HCT116 (cell line): ENCODE measurements around the gene KLHL6. TPM values are rescaled to one million over a fixed set of nuclear protein-coding genes. Genes with fewer than 3 reads are reported as not detected.
A peak's percentile ranks its signal among the peaks of the same experiment; 100 is the strongest.

Source experiments
- ATAC-seq: fragments of 200-7000 bp; cut with Tn5 transposase; 2 replicates; pipeline ENCODE4 v1.9.1; 2020; ENCODE audit warnings: mild to moderate bottlenecking, moderate library complexity
- BruUV-seq: library from RNA; stranded (reverse); fragments of 400-500 nt; replicated peaks from 2 replicates; lab custom pipeline; 2021; lab: Mats Ljungman, UMichigan
- CTCF ChIA-PET: fragments of 300-600 bp; sonication (Branson Sonifier 250); formaldehyde crosslinking; loops from one replicate; lab custom pipeline; 2021; ENCODE audit warnings: antibody characterized with exemption; lab: Charles Lee
- POLR2A ChIA-PET: fragments of 300-600, 350-600 bp; sonication (Branson Sonifier 250); formaldehyde crosslinking; loops from one replicate; lab custom pipeline; 2021; ENCODE audit warnings: antibody characterized with exemption; lab: Charles Lee
- RAD21 ChIA-PET, 2 experiments: fragments of 300-600 bp; sonication (Branson Sonifier 250); formaldehyde crosslinking; loops; one replicate each; lab custom pipeline; 2023; ENCODE audit warnings: low total read pairs in 2 of 2; ENCODE audit not compliant: uncharacterized antibody in 2 of 2, unreplicated experiment in 2 of 2, low non-redundant PET in 1 of 2; lab: Charles Lee
- DNase-seq: peaks from one replicate; pipeline ENCODE4 v3.0.0-alpha.2; 2010; ENCODE audit warnings: low read depth, low spot score
- H2AFZ ChIP-seq: fragments of 200-600 bp; shearing (Covaris generic), sonication (generic); 2 replicates; pipeline ENCODE4 v1.6.1; 2017; ENCODE audit warnings: low read depth, mixed run types, mixed read lengths, antibody characterized with exemption, low read length; ENCODE audit not compliant: poor library complexity, severe bottlenecking
- H3K27ac ChIP-seq: 2 replicates; pipeline ENCODE4 v1.5.1; 2012; ENCODE audit warnings: low read depth, low read length
- H3K27me3 ChIP-seq: fragments of 200-600 bp; sonication (generic); 2 replicates; pipeline ENCODE4 v1.6.1; 2016; ENCODE audit warnings: mixed run types, low read length, mixed read lengths; ENCODE audit not compliant: insufficient read depth
- H3K36me3 ChIP-seq, 2 experiments: fragments of 200-500 bp in 1 of 2; fragments of 200-600 bp in 1 of 2; sonication (Bioruptor generic) in 1 of 2; sonication (generic) in 1 of 2; 2 replicates each; pipeline versions ENCODE4 v1.5.1 to v1.6.1; 2014 to 2016; ENCODE audit warnings: low read length in 2 of 2, inconsistent platforms in 1 of 2, mixed read lengths in 1 of 2, mixed run types in 1 of 2; ENCODE audit not compliant: insufficient read depth in 2 of 2, control insufficient read depth in 1 of 2
- H3K4me1 ChIP-seq, 2 experiments: fragments of 200-600 bp in 1 of 2; sonication (generic) in 1 of 2; 2 replicates each; pipeline versions ENCODE4 v1.5.1 to v1.6.1; 2012 to 2017; ENCODE audit warnings: low read length in 2 of 2, inconsistent platforms in 1 of 2, mild to moderate bottlenecking in 1 of 2, mixed read lengths in 1 of 2, mixed run types in 1 of 2, moderate library complexity in 1 of 2; ENCODE audit not compliant: insufficient read depth in 2 of 2, control insufficient read depth in 1 of 2
- H3K4me2 ChIP-seq: fragments of 200-600 bp; sonication (generic); 2 replicates; pipeline ENCODE4 v1.6.1; 2017; ENCODE audit warnings: mixed run types, low read length, mixed read lengths
- H3K4me3 ChIP-seq, 2 experiments: fragments of 200-600 bp in 1 of 2; sonication (generic) in 1 of 2; replicated peaks in 1 of 2; 2 replicates each; pipeline ENCODE4 v1.5.1; 2011 to 2016; ENCODE audit warnings: low read length in 2 of 2, control low read depth in 1 of 2, low read depth in 1 of 2, mild to moderate bottlenecking in 1 of 2, mixed read lengths in 1 of 2, mixed run types in 1 of 2
- H3K79me2 ChIP-seq: fragments of 200-600 bp; sonication (generic); 2 replicates; pipeline ENCODE4 v1.6.1; 2017; ENCODE audit warnings: mild to moderate bottlenecking, mixed run types, low read length, moderate library complexity, mixed read lengths; ENCODE audit not compliant: insufficient read depth
- H3K9ac ChIP-seq: fragments of 200-600 bp; sonication (generic); 2 replicates; pipeline ENCODE4 v1.6.1; 2016; ENCODE audit warnings: low read length, mixed read lengths
- H3K9me2 ChIP-seq: fragments of 200-600 bp; sonication (generic), shearing (Covaris generic); 2 replicates; pipeline ENCODE4 v1.6.1; 2017; ENCODE audit warnings: mixed run types, mild to moderate bottlenecking, moderate library complexity; ENCODE audit not compliant: insufficient read depth
- H3K9me3 ChIP-seq, 2 experiments: fragments of 200-500 bp in 1 of 2; fragments of 200-600 bp in 1 of 2; sonication (Bioruptor generic) in 1 of 2; sonication (generic) in 1 of 2; 2 replicates each; pipeline ENCODE4 v1.6.1; 2014 to 2017; ENCODE audit warnings: low read length in 2 of 2, mixed read lengths in 2 of 2, inconsistent platforms in 1 of 2, low read depth in 1 of 2, mild to moderate bottlenecking in 1 of 2, mixed run types in 1 of 2, moderate library complexity in 1 of 2; ENCODE audit not compliant: control insufficient read depth in 1 of 2, insufficient read depth in 1 of 2
- H4K20me1 ChIP-seq: fragments of 200-600 bp; sonication (generic), shearing (Covaris generic); 2 replicates; pipeline ENCODE4 v1.6.1; 2017; ENCODE audit warnings: mixed run types, mild to moderate bottlenecking, moderate library complexity; ENCODE audit not compliant: insufficient read depth
- CTCF ChIP-seq, 3 experiments: fragments of 200-600 bp in 1 of 3; sonication (generic) in 1 of 3; IDR thresholded peaks in 2 of 3; conservative IDR thresholded peaks in 1 of 3; 2 replicates each; pipeline ENCODE4 v1.5.1; 2012 to 2017; ENCODE audit warnings: low read depth in 2 of 3, low read length in 2 of 3, antibody characterized with exemption in 1 of 3, borderline replicate concordance in 1 of 3, control low read depth in 1 of 3, mild to moderate bottlenecking in 1 of 3, mixed read lengths in 1 of 3, mixed run types in 1 of 3, moderate library complexity in 1 of 3; ENCODE audit not compliant: insufficient read depth in 1 of 3
- EGR1 ChIP-seq: IDR thresholded peaks from 2 replicates; pipeline ENCODE4 v1.6.1; 2012; ENCODE audit warnings: low read depth
- EZH2phosphoT487 ChIP-seq: fragments of 200-600 bp; IDR thresholded peaks from 2 replicates; pipeline ENCODE4 v1.6.1; 2018; ENCODE audit warnings: antibody characterized with exemption, borderline replicate concordance
- JUND ChIP-seq: IDR thresholded peaks from 2 replicates; pipeline ENCODE4 v1.6.1; 2012
- SIN3A ChIP-seq: IDR thresholded peaks from 2 replicates; pipeline ENCODE4 v1.6.1; 2012; ENCODE audit warnings: low read depth
- SP1 ChIP-seq: IDR thresholded peaks from 2 replicates; pipeline ENCODE4 v1.6.1; 2012; ENCODE audit warnings: low read depth
- TCF7L2 ChIP-seq: IDR thresholded peaks from 2 replicates; pipeline ENCODE4 v1.7.0; 2011; ENCODE audit warnings: borderline replicate concordance, inconsistent platforms; ENCODE audit not compliant: insufficient read depth, insufficient read length; ENCODE audit errors: extremely low read depth
- intact Hi-C: fragments of 100-400 bp; cut with micrococcal nuclease; formaldehyde crosslinking; loops from 2 replicates; pipeline ENCODE4 v1.10.0; 2022
- total RNA-seq: library from RNA; stranded (reverse); gene quantifications from one replicate; pipeline ENCODE4 v1.2.1, GENCODE V29; 2021; ENCODE audit not compliant: unreplicated experiment
- TF ChIP-seq, protein P1 (sequence below): IDR thresholded peaks from 2 replicates; pipeline ENCODE4 v1.6.1; 2011; ENCODE audit warnings: mild to moderate bottlenecking, low read length, moderate library complexity; ENCODE audit not compliant: insufficient replicate concordance; ENCODE audit errors: extremely low read depth

KLHL6 gene
- total RNA-seq, 1 experiment from 2014 or later = 0.15 TPM

- Histone ChIP-seq H3K27ac (no peak overlapping the region), H3K27me3 (no peaks in the 10 kb centered on the region), H3K36me3 (no peaks in the 10 kb centered on the region), H3K9me3 (no peaks in the 10 kb centered on the region), H3K4me2 (no peak overlapping the region), H2AFZ (no peak overlapping the region), H3K4me3 (no peak overlapping the region), H3K9ac (no peak overlapping the region), H4K20me1 (no peaks in the 10 kb centered on the region), H3K79me2 (no peaks in the 10 kb centered on the region), H3K4me1 (no peaks in the 10 kb centered on the region), H3K9me2 (no peaks in the 10 kb centered on the region)
- DNase-seq (peak; percentile 4), ATAC-seq (no peak)
- ChIA-PET RAD21 (no interaction called here), POLR2A (no interaction called here), CTCF (no interaction called here)
- intact Hi-C loops = no loop called here
- TF ChIP-seq, protein P1, sequence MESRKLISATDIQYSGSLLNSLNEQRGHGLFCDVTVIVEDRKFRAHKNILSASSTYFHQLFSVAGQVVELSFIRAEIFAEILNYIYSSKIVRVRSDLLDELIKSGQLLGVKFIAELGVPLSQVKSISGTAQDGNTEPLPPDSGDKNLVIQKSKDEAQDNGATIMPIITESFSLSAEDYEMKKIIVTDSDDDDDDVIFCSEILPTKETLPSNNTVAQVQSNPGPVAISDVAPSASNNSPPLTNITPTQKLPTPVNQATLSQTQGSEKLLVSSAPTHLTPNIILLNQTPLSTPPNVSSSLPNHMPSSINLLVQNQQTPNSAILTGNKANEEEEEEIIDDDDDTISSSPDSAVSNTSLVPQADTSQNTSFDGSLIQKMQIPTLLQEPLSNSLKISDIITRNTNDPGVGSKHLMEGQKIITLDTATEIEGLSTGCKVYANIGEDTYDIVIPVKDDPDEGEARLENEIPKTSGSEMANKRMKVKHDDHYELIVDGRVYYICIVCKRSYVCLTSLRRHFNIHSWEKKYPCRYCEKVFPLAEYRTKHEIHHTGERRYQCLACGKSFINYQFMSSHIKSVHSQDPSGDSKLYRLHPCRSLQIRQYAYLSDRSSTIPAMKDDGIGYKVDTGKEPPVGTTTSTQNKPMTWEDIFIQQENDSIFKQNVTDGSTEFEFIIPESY = no peak
- peak in 1 of 3 experiments; percentile 45; a peak in 2 of 6 replicates for TF ChIP-seq CTCF (IDR thresholded peaks at IDR 0.05 in 2 of 3, conservative IDR thresholded peaks at IDR 0.05 in 1 of 3; ENCODE audit: borderline replicate concordance in 1 of 3, insufficient read depth in 1 of 3, low read depth in 2 of 3, low read length in 2 of 3)
- BruUV-seq = no TSS peak
These were observed 36.5 kb upstream of the KLHL6 start for GRCh38 chr3:183591881-183592521.

GRCh38 chr3:183590442-183590841 lies 34.9 kb upstream of the KLHL6 start:
- Histone ChIP-seq H3K27ac (no peak overlapping the region), H3K27me3 (no peaks in the 10 kb centered on the region), H2AFZ (no peak overlapping the region), H3K4me3 (no peak overlapping the region), H4K20me1 (no peaks in the 10 kb centered on the region), H3K36me3 (no peaks in the 10 kb centered on the region), H3K79me2 (no peaks in the 10 kb centered on the region), H3K4me2 (no peak overlapping the region), H3K9me3 (no peaks in the 10 kb centered on the region), H3K4me1 (no peaks in the 10 kb centered on the region), H3K9me2 (no peaks in the 10 kb centered on the region), H3K9ac (no peak overlapping the region)
- TF ChIP-seq EGR1 = no peak
- no peak for TF ChIP-seq SIN3A
- TF ChIP-seq TCF7L2 = no peak
- no peak for TF ChIP-seq JUND
- TF ChIP-seq EZH2phosphoT487 = no peak
- no peak for TF ChIP-seq SP1
- POLR2A ChIA-PET = no interaction called here
- RAD21 ChIA-PET = no interaction called here
- no TSS peak for BruUV-seq
- intact Hi-C loops = no loop called here
- no peak for DNase-seq
- ATAC-seq = no peak
- CTCF ChIA-PET = interaction anchor here (0.8 kb wide), 1 partner anchor 864 kb away, joined by 3 read pairs; no protein-coding TSS in a partner anchor
